GM12801 (cell line): ENCODE measurements around the gene SEC24C.

Source experiments
- CTCF ChIP-seq: IDR thresholded peaks from one replicate; pipeline ENCODE4 v1.5.1; 2011; ENCODE audit warnings: control low read depth; ENCODE audit not compliant: insufficient read length; ENCODE audit errors: extremely low read depth

SEC24C gene

GRCh38 chr10:73744664-73744975 lies 448 bp downstream of the SEC24C start:
- no peak for TF ChIP-seq CTCF

- TF ChIP-seq CTCF: no peak
Observed at GRCh38 chr10:73746721-73747120, 2.5 kb downstream of the SEC24C start.

GRCh38 chr10:73750819-73751218 lies 6.6 kb downstream of the SEC24C start:
- no peak for TF ChIP-seq CTCF

GRCh38 chr10:73756183-73756582 lies 12.0 kb downstream of the SEC24C start:
- TF ChIP-seq CTCF: no peak

- TF ChIP-seq CTCF: no peak
Observed at GRCh38 chr10:73758704-73759511, 14.7 kb downstream of the SEC24C start.

GRCh38 chr10:73759512-73760115 lies 15.4 kb downstream of the SEC24C start:
- no peak for TF ChIP-seq CTCF

GRCh38 chr10:73761781-73762180 lies 17.6 kb downstream of the SEC24C start:
- no peak for TF ChIP-seq CTCF
